Tibial nerve (tissue), 4 donors: Measurements from ENCODE around the gene CDH26.

Experiments
- EP300 ChIP-seq, 2 donors: sonication (generic); formaldehyde crosslinking; IDR thresholded peaks; one replicate each; pipeline ENCODE4 v1.6.1; 2017; ENCODE audit warnings: antibody characterized with exemption in 2 of 2, mild to moderate bottlenecking in 1 of 2
- TF ChIP-seq, protein P1 (sequence below), 5 experiments: fragments of 200-600 bp in 3 of 5; fragments of 450-650 bp in 2 of 5; sonication (generic) in 3 of 5; IDR thresholded peaks; one replicate each; pipeline ENCODE4 v1.5.1; 2016 to 2019; ENCODE audit warnings: antibody characterized with exemption in 5 of 5, mild to moderate bottlenecking in 3 of 5, moderate library complexity in 2 of 5

DNA sequence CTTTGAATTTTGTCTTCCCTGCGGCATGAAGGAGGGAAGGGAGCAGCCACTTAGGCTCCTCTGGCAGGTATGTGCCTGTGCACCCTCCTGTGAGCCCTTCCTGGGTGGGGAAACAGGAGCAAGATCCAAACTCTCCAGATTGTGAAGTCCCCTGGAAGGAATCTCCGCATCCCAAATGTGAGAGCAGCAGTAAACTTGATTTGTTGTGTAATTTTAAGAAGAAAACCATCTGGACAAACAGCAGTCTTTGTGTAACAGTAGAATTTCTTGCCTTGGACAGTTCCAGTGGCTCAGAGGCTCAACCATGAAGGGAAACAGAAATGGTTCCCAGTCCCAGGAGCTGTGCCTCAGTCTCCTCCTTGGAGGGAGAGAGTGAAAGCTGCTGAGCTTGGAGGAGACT is 39.7 kb downstream of the CDH26 start:
- TF ChIP-seq, protein P1, sequence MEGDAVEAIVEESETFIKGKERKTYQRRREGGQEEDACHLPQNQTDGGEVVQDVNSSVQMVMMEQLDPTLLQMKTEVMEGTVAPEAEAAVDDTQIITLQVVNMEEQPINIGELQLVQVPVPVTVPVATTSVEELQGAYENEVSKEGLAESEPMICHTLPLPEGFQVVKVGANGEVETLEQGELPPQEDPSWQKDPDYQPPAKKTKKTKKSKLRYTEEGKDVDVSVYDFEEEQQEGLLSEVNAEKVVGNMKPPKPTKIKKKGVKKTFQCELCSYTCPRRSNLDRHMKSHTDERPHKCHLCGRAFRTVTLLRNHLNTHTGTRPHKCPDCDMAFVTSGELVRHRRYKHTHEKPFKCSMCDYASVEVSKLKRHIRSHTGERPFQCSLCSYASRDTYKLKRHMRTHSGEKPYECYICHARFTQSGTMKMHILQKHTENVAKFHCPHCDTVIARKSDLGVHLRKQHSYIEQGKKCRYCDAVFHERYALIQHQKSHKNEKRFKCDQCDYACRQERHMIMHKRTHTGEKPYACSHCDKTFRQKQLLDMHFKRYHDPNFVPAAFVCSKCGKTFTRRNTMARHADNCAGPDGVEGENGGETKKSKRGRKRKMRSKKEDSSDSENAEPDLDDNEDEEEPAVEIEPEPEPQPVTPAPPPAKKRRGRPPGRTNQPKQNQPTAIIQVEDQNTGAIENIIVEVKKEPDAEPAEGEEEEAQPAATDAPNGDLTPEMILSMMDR (IDR thresholded peaks at IDR 0.05), result no peak
- TF ChIP-seq EP300 (IDR thresholded peaks at IDR 0.05), result no peak
